Panc1 (cell line): ENCODE data around the gene ZNF552.
"Not testable (repeated sequence)": the region's sequence is repeated elsewhere in the genome, so short reads cannot be mapped to it uniquely, and the experiment has no call there.

ENCODE experiments used
- POLR2AphosphoS5 ChIP-seq: IDR thresholded peaks from 2 replicates; pipeline ENCODE4 v1.6.1; 2012; ENCODE audit warnings: mild to moderate bottlenecking, low read depth, low read length, moderate library complexity
- TF ChIP-seq, protein P1 (sequence below): fragments of 450-650 bp; IDR thresholded peaks from 2 replicates; pipeline ENCODE4 v1.5.1; 2017; ENCODE audit warnings: mild to moderate bottlenecking

- not testable (repeated sequence) for TF ChIP-seq POLR2AphosphoS5
- TF ChIP-seq, protein P1, sequence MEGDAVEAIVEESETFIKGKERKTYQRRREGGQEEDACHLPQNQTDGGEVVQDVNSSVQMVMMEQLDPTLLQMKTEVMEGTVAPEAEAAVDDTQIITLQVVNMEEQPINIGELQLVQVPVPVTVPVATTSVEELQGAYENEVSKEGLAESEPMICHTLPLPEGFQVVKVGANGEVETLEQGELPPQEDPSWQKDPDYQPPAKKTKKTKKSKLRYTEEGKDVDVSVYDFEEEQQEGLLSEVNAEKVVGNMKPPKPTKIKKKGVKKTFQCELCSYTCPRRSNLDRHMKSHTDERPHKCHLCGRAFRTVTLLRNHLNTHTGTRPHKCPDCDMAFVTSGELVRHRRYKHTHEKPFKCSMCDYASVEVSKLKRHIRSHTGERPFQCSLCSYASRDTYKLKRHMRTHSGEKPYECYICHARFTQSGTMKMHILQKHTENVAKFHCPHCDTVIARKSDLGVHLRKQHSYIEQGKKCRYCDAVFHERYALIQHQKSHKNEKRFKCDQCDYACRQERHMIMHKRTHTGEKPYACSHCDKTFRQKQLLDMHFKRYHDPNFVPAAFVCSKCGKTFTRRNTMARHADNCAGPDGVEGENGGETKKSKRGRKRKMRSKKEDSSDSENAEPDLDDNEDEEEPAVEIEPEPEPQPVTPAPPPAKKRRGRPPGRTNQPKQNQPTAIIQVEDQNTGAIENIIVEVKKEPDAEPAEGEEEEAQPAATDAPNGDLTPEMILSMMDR = not testable (repeated sequence)
Observed at GRCh38 chr19:57812975-57813820, 1.5 kb downstream of the ZNF552 start.
